ENCODE measurements around the gene RNF111. TPM values are rescaled to one million over a fixed set of nuclear protein-coding genes. Genes with fewer than 3 reads are reported as not detected.
"Not testable (repeated sequence)": the region's sequence is repeated elsewhere in the genome, so short reads cannot be mapped to it uniquely, and the experiment has no call there.

RNF111 gene
- total RNA-seq, 1 donor from 2014 or later = 31.8 TPM

GRCh38 chr15:59052915-59053407 lies 65.5 kb downstream of the RNF111 start:
- DNase-seq (ENCODE audit: low spot score) = no peak

- no peak for DNase-seq (ENCODE audit: low spot score)
Measured at GRCh38 chr15:59053482-59053881, 66.0 kb downstream of the RNF111 start.

- no peak for DNase-seq (ENCODE audit: low spot score)
Measured at GRCh38 chr15:59059076-59059597, 71.7 kb downstream of the RNF111 start.

- DNase-seq (ENCODE audit: low spot score) = no peak
Measured at GRCh38 chr15:59060348-59060747, 72.9 kb downstream of the RNF111 start.

- DNase-seq (ENCODE audit: low spot score) = no peak
Measured at GRCh38 chr15:59063042-59063441, 75.6 kb downstream of the RNF111 start.

- DNase-seq (ENCODE audit: low spot score) = no peak
Measured at GRCh38 chr15:59069430-59069829, 82.0 kb downstream of the RNF111 start.

GRCh38 chr15:59074607-59075006 lies 87.1 kb downstream of the RNF111 start:
- DNase-seq (ENCODE audit: low spot score) = no peak

- DNase-seq (ENCODE audit: low spot score) = no peak
Measured at GRCh38 chr15:59087731-59088130, 100.3 kb downstream of the RNF111 start.

GRCh38 chr15:59094077-59094476 lies 106.6 kb downstream of the RNF111 start:
- DNase-seq (ENCODE audit: low spot score) = no peak

GRCh38 chr15:59096429-59096828 lies 109.0 kb downstream of the RNF111 start:
- DNase-seq (ENCODE audit: low spot score) = no peak

- DNase-seq (ENCODE audit: low spot score) = no peak
Measured at GRCh38 chr15:59099162-59099685, 111.8 kb downstream of the RNF111 start.

- DNase-seq (ENCODE audit: low spot score) = no peak
Measured at GRCh38 chr15:59104602-59104911, 117.1 kb downstream of the RNF111 start.

- no peak for DNase-seq (ENCODE audit: low spot score)
Measured at GRCh38 chr15:59104912-59105732, 117.7 kb downstream of the RNF111 start, which contains the start of gene CCNB2. Gene CCNB2 (plus strand): TSS chr15:59105146. CDS start chr15:59105269, 123 bp downstream.

GRCh38 chr15:59105854-59106253 lies 118.4 kb downstream of the RNF111 start:
- DNase-seq (ENCODE audit: low spot score) = no peak

- DNase-seq (ENCODE audit: low spot score) = no peak
Measured at GRCh38 chr15:59111251-59111650, 123.8 kb downstream of the RNF111 start.

- no peak for DNase-seq (ENCODE audit: low spot score)
Measured at GRCh38 chr15:59115047-59115446, 127.6 kb downstream of the RNF111 start.

GRCh38 chr15:59116141-59116540 lies 128.7 kb downstream of the RNF111 start:
- DNase-seq (ENCODE audit: low spot score) = no peak

GRCh38 chr15:59116771-59117170 lies 129.3 kb downstream of the RNF111 start:
- DNase-seq (ENCODE audit: low spot score) = no peak

- DNase-seq (ENCODE audit: low spot score) = no peak
Measured at GRCh38 chr15:59119625-59120024, 132.2 kb downstream of the RNF111 start.

GRCh38 chr15:59120937-59121336 lies 133.5 kb downstream of the RNF111 start:
- DNase-seq (ENCODE audit: low spot score) = no peak

- DNase-seq (ENCODE audit: low spot score) = no peak
Measured at GRCh38 chr15:59124261-59124660, 136.8 kb downstream of the RNF111 start.

GRCh38 chr15:59125683-59126082 lies 138.2 kb downstream of the RNF111 start:
- DNase-seq (ENCODE audit: low spot score) = not testable (repeated sequence)

GRCh38 chr15:59127255-59127654 lies 139.8 kb downstream of the RNF111 start:
- DNase-seq (ENCODE audit: low spot score) = not testable (repeated sequence)

Data from mesenteric fat pad (tissue), 1 donor.